Urinary bladder (tissue), 4 donors: ENCODE results near the gene MIOS. TPM values are rescaled to one million over a fixed set of nuclear protein-coding genes. Genes with fewer than 3 reads are reported as not detected.

Experiments
- DNase-seq: peaks from one replicate; pipeline ENCODE4 v3.0.0-alpha.2; 2015; ENCODE audit errors: extremely low spot score
- H3K27ac ChIP-seq: one replicate; pipeline ENCODE4 v1.5.1; 2013; ENCODE audit warnings: low read depth, mild to moderate bottlenecking, moderate library complexity
- H3K36me3 ChIP-seq: one replicate; pipeline ENCODE4 v1.6.1; 2013; ENCODE audit warnings: mild to moderate bottlenecking, moderate library complexity; ENCODE audit not compliant: insufficient read depth
- H3K4me1 ChIP-seq: one replicate; pipeline ENCODE4 v1.6.1; 2013; ENCODE audit warnings: mild to moderate bottlenecking, moderate library complexity; ENCODE audit not compliant: insufficient read depth
- H3K4me3 ChIP-seq: one replicate; pipeline ENCODE4 v1.5.1; 2013; ENCODE audit warnings: low read depth, low read length
- WGBS: extraction: QIAGEN DNeasy Blood & Tissue Kit; methylation state at CpG from one replicate; pipeline ENCODE4 v1.1.7; 2013; 5-methylcytosine and 5-hydroxymethylcytosine counted together
- polyA plus RNA-seq: library from polyadenylated mRNA; stranded (reverse); fragments of 200-250 nt; gene quantifications from one replicate; pipeline ENCODE4 v1.2.3, GENCODE V29; 2013
- total RNA-seq: library from RNA; depleted of rRNA; stranded (reverse); fragments of >200 nt; gene quantifications from one replicate; pipeline ENCODE4 v1.2.3, GENCODE V29; 2014
- donor health status: healthy with polysubstance abuse.
- donor health status: healthy.

MIOS gene
- total and polyA plus RNA-seq, 2 donors = 18.0 to 66.3 TPM

DNA sequence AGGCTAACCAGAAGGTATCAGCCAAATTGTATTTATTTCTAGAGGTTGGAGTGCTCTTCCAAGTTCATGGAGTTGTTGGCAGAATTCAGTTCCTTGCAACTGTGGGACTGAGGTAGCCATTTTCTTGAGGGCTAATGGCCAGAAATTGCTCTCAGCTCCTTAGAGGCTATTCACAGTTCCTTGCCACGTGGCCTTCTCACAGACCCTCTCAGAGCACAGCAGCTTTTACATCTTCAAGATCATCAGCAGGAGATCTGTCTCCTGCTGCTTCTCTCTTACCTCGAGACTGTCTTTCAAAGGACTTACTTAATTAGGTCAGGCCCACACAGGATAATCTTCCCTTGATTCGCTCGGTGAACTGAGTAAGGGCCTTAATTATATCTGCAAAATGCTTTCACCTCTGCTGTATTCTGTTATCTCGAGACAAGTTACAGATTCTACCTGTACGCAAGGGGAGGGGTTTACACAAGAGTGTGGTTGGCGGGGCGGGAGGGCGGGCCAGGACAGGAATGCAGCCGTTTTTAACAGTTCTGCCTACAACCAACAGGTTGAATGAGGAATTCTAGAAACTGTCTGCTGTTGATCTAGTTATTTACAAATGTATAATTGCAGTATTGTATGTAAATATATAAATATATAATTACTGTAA, 15.0 kb downstream of the MIOS start:
- DNase-seq = no peak
- no peaks in the 10 kb centered on the region for H3K36me3 ChIP-seq
- H3K27ac ChIP-seq = no peak overlapping the region
- H3K4me1 ChIP-seq = peaks cover 2% of the 10 kb centered on the region
- WGBS = 79% methylated on average over 10 of the region's 10 CpGs
- no peak overlapping the region for H3K4me3 ChIP-seq

DNA sequence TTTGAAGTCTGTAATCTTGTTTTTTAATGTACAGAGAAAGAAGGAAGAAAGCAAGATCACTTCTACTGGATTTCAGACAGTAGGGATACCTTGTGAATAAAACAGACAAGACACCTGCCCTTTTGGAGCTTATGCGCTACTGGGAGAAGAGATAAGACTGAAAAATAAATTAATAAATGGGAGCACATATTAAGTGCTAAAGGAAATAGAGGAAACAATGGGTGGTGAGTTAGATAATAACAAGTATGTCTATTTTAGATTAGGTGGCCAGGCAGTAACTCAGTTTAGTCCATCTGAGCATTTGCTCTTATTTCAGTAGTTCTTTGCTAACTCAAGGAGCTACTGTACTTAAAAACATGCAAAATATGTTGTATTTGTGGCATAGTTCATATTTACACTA, 15.9 kb downstream of the MIOS start:
- Histone ChIP-seq H3K36me3 (no peaks in the 10 kb centered on the region), H3K27ac (no peak overlapping the region), H3K4me1 (peaks cover under 1% of the 10 kb centered on the region), H3K4me3 (no peak overlapping the region)
- 97% methylated on average over 1 of the region's 1 CpG for WGBS
- DNase-seq = no peak

DNA sequence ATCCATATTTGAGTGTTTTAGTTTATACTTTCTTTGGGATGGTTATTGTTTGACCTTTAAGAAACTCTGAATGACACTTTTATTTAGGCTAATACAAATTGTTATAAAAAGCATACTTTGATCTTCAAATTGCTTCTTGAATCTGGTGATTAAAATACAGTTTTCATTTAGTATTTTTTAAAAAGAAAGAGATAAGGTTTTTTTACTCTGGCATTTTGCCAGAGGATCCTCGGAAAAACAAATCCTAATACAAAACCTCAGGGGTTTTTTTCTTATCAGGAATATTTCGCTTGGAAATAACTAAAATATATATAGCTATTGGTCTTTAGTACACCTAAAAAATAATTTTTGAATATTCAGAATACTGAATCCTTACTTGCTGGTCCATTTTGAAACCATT, 17.0 kb downstream of the MIOS start:
- Histone ChIP-seq H3K27ac (no peak overlapping the region), H3K4me3 (no peak overlapping the region), H3K4me1 (no peaks in the 10 kb centered on the region), H3K36me3 (no peaks in the 10 kb centered on the region)
- no peak for DNase-seq
- WGBS = 49% methylated on average over 2 of the region's 2 CpGs

DNA sequence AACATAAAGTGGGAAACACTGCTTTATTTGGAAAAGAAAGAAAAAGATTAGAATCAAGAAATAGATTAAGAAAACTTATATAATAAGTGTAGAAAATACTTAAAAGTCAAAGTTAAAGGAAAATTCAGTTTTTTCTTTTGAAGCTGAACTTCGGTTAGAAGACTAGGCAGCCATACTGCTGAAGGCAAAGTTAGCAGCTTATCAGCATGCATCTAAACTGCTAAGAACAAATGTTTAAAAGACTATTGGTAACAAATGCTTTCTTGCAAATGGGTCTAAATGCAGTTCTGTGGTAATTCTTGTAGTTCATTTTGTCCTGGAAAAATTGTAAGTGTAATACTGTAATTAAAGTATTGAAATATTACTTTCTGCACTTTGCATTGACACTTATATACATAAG, 18.0 kb downstream of the MIOS start:
- H3K4me3 ChIP-seq = no peak overlapping the region
- H3K36me3 ChIP-seq = no peaks in the 10 kb centered on the region
- WGBS = 88% methylated on average over 1 of the region's 1 CpG
- no peak overlapping the region for H3K27ac ChIP-seq
- no peaks in the 10 kb centered on the region for H3K4me1 ChIP-seq
- no peak for DNase-seq

- no peaks in the 10 kb centered on the region for H3K36me3 ChIP-seq
- H3K4me3 ChIP-seq = no peak overlapping the region
- no peak for DNase-seq
These were observed 18.7 kb downstream of the MIOS start for GRCh38 chr7:7585241-7585928.

DNA sequence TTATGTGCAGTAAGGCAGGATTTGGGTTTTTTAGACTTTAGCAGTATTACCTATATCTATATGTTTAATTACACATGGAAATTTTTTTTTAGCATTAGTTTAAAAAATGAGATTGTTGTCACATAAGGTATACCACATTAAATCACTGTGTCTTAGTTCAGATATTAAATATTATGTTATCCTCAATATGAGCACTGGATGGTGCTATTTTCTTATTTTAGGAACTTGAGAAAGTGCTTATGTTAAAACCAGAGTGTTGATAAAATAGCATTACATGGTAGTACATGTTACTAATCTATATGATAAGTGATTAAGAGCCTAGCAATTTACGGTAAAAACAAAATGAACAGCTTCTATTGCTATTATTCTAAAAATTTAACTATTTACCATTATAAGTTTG, 28.8 kb downstream of the MIOS start:
- Histone ChIP-seq H3K36me3 (peaks cover 4% of the 10 kb centered on the region), H3K27ac (no peak overlapping the region), H3K4me1 (no peaks in the 10 kb centered on the region), H3K4me3 (no peak overlapping the region)
- no peak for DNase-seq
- WGBS = 65% methylated on average over 1 of the region's 1 CpG

More at GRCh38 chr7:7585241-7585928, 18.7 kb downstream of the MIOS start:
- no peaks in the 10 kb centered on the region for H3K4me1 ChIP-seq
- 93% methylated on average over 5 of the region's 5 CpGs for WGBS
- H3K27ac ChIP-seq = no peak overlapping the region

DNA sequence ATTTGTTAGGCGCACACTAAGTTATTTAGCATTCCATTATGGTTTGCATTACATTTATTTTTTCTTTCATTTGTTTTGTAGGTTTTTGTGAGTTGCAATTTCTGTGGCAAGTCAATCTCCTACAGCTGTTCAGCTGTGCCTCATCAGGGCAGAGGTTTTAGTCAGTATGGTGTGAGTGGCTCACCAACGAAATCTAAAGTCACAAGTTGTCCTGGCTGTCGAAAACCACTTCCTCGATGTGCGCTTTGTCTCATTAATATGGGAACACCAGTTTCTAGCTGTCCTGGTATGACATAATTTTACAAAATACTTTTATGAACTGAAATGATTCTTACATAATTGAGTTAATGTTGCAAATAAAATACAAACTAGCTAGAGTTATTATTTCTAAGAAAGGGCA, 29.5 kb downstream of the MIOS start:
- no peak for DNase-seq
- 89% methylated on average over 5 of the region's 5 CpGs for WGBS
- no peak overlapping the region for H3K4me3 ChIP-seq
- no peak overlapping the region for H3K27ac ChIP-seq
- no peaks in the 10 kb centered on the region for H3K4me1 ChIP-seq
- H3K36me3 ChIP-seq = peaks cover 2% of the 10 kb centered on the region

GRCh38 chr7:7607010-7607409, 40.3 kb downstream of the MIOS start:
- Histone ChIP-seq H3K4me3 (no peak overlapping the region), H3K4me1 (no peaks in the 10 kb centered on the region), H3K36me3 (no peaks in the 10 kb centered on the region), H3K27ac (no peak overlapping the region)
- no peak for DNase-seq
- 75% methylated on average over 3 of the region's 3 CpGs for WGBS

- H3K27ac ChIP-seq = no peak overlapping the region
- 82% methylated on average over 2 of the region's 2 CpGs for WGBS
- H3K4me1 ChIP-seq = no peaks in the 10 kb centered on the region
- DNase-seq = no peak
- no peaks in the 10 kb centered on the region for H3K36me3 ChIP-seq
- no peak overlapping the region for H3K4me3 ChIP-seq
These were observed 42.6 kb downstream of the MIOS start for GRCh38 chr7:7609330-7609729.

DNA sequence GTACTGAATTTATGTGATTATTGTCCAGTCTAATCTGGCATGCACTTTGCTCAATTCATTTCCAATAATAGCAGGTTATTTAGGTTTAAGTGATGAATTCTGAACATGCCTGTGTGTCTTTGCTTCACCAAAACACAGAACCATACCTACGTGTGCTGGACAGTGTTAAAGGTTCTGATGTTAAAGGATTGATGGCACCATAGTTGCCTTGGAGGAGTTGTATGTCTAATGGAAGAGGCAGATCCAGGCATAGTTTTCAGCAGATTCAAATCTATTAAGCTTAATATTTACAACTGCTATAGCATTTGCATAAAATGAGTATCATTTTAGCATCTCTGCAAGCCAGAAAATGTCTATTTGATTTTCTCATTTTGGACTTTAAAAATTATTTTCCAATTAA, 45.8 kb downstream of the MIOS start:
- no peak for DNase-seq
- H3K4me1 ChIP-seq = no peaks in the 10 kb centered on the region
- 94% methylated on average over 1 of the region's 1 CpG for WGBS
- H3K36me3 ChIP-seq = no peaks in the 10 kb centered on the region
- no peak overlapping the region for H3K27ac ChIP-seq
- no peak overlapping the region for H3K4me3 ChIP-seq

- no peak overlapping the region for H3K27ac ChIP-seq
- H3K36me3 ChIP-seq = no peaks in the 10 kb centered on the region
- no peak overlapping the region for H3K4me3 ChIP-seq
- WGBS = 88% methylated on average over 1 of the region's 1 CpG
- DNase-seq = no peak
- no peaks in the 10 kb centered on the region for H3K4me1 ChIP-seq
These were observed 46.5 kb downstream of the MIOS start for GRCh38 chr7:7613210-7613609.

GRCh38 chr7:7614018-7614741, 47.5 kb downstream of the MIOS start:
- DNase-seq = no peak
- no peaks in the 10 kb centered on the region for H3K36me3 ChIP-seq
- H3K4me1 ChIP-seq = no peaks in the 10 kb centered on the region
- 77% methylated on average over 4 of the region's 4 CpGs for WGBS
- H3K27ac ChIP-seq = no peak overlapping the region
- H3K4me3 ChIP-seq = no peak overlapping the region

DNA sequence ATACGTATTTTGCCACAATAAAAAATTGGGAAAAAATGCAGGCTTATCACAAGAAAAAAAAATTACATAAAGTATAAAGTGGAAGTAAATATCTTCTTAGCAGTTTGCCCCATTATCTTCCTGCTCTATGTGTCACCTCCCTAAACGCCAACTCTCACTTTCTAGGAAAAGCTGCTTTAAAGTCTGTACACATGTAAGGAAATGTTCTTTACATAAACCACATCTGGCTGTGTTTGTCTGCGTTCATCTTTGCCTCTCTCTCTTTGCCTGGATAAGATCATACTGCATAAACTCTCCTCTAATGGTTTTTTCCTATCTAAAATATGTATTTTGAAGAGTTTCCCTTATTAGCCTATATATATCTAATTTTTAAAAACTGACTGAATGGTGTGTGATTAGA, 50.9 kb downstream of the MIOS start:
- no peak for DNase-seq
- 72% methylated on average over 3 of the region's 3 CpGs for WGBS
- Histone ChIP-seq H3K4me3 (no peak overlapping the region), H3K36me3 (no peaks in the 10 kb centered on the region), H3K4me1 (no peaks in the 10 kb centered on the region), H3K27ac (no peak overlapping the region)

GRCh38 chr7:7618410-7618809, 51.7 kb downstream of the MIOS start:
- H3K27ac ChIP-seq = no peak overlapping the region
- WGBS = 94% methylated on average over 1 of the region's 1 CpG
- H3K36me3 ChIP-seq = no peaks in the 10 kb centered on the region
- DNase-seq = no peak
- no peaks in the 10 kb centered on the region for H3K4me1 ChIP-seq
- H3K4me3 ChIP-seq = no peak overlapping the region
